Nephron (organoid): ENCODE measurements around the gene STX7.
A peak's percentile ranks its signal among the peaks of the same experiment; 100 is the strongest.

Experiments used
- H3K27ac Mint-ChIP-seq, 3 experiments: 2 replicates each; pipeline ENCODE4 v1.8.0; 2020; ENCODE audit warnings: mixed read lengths in 3 of 3, mild to moderate bottlenecking in 2 of 3, moderate library complexity in 1 of 3
- H3K27me3 Mint-ChIP-seq: 2 replicates; pipeline ENCODE4 v1.8.0; 2021; ENCODE audit warnings: low read depth, mild to moderate bottlenecking, moderate library complexity, mixed read lengths
- H3K36me3 Mint-ChIP-seq: 2 replicates; pipeline ENCODE4 v1.8.0; 2020; ENCODE audit warnings: low read depth, mixed read lengths
- H3K4me1 Mint-ChIP-seq: 2 replicates; pipeline ENCODE4 v1.8.0; 2020; ENCODE audit warnings: mixed read lengths
- H3K4me3 Mint-ChIP-seq, 3 experiments: 2 replicates each; pipeline ENCODE4 v1.8.0; 2020; ENCODE audit warnings: mild to moderate bottlenecking in 3 of 3, mixed read lengths in 3 of 3, moderate library complexity in 2 of 3
- H3K9me3 Mint-ChIP-seq: 2 replicates; pipeline ENCODE4 v1.8.0; 2020; ENCODE audit warnings: mixed read lengths
- TF ChIP-seq, protein P1 (sequence below), 3 experiments: fragments of 200-600 bp; sonication (generic); IDR thresholded peaks; one replicate each; pipeline ENCODE4 v1.5.0; 2021; ENCODE audit warnings: antibody characterized with exemption in 3 of 3; ENCODE audit not compliant: unreplicated experiment in 3 of 3

STX7 gene

DNA sequence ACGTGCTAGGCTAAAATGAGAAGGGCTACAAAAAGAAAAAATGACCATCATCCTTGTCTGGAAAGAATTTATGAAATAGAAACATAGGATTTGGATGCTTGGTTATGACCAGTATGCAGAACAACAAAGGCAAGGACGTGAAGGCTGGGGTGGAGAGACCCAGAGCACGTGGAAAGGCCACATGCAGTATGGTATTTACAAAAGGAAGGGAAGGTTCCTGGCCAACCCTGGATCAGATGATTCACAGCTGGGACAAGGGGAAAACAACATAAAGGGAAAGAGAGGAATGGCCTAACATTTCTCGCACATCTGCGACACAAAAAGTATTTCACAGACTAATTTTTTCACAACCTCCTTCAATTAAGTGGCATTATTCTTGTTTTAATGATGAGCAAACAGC, 8.2 kb downstream of the STX7 start:
- Mint-ChIP-seq H3K36me3 (peaks cover 60% of the 10 kb centered on the region), H3K27ac (no peak overlapping the region), H3K9me3 (no peaks in the 10 kb centered on the region), H3K4me1 (peaks cover 6% of the 10 kb centered on the region), H3K27me3 (no peaks in the 10 kb centered on the region), H3K4me3 (no peak overlapping the region)
- TF ChIP-seq, protein P1, sequence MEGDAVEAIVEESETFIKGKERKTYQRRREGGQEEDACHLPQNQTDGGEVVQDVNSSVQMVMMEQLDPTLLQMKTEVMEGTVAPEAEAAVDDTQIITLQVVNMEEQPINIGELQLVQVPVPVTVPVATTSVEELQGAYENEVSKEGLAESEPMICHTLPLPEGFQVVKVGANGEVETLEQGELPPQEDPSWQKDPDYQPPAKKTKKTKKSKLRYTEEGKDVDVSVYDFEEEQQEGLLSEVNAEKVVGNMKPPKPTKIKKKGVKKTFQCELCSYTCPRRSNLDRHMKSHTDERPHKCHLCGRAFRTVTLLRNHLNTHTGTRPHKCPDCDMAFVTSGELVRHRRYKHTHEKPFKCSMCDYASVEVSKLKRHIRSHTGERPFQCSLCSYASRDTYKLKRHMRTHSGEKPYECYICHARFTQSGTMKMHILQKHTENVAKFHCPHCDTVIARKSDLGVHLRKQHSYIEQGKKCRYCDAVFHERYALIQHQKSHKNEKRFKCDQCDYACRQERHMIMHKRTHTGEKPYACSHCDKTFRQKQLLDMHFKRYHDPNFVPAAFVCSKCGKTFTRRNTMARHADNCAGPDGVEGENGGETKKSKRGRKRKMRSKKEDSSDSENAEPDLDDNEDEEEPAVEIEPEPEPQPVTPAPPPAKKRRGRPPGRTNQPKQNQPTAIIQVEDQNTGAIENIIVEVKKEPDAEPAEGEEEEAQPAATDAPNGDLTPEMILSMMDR (IDR thresholded peaks at IDR 0.05; ENCODE audit: unreplicated experiment in 3 of 3), result no peak

DNA sequence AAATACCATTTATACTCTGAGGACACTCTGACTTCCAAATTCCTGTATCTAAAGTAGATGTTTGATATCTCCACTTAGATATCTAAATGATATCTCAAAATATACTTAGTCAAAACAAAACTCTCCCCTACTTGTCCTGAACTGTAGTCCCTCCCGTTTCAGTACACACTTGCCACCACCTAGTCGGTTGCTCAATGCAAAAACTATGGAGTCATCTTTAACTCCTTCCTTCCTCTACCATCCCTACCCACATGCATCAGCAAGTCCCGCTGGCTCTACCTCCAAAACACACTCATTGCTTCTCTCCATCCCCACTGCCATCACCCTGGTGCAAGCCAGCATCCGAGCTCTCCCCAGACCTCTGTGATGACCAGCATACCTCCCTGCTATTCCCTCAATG, 13.2 kb downstream of the STX7 start:
- Mint-ChIP-seq H3K36me3 (peaks cover 62% of the 10 kb centered on the region), H3K4me1 (peaks cover 12% of the 10 kb centered on the region), H3K27ac (no peak overlapping the region), H3K27me3 (no peaks in the 10 kb centered on the region), H3K9me3 (no peaks in the 10 kb centered on the region), H3K4me3 (no peak overlapping the region)
- TF ChIP-seq, protein P1 (IDR thresholded peaks at IDR 0.05; ENCODE audit: unreplicated experiment in 3 of 3), result no peak

DNA sequence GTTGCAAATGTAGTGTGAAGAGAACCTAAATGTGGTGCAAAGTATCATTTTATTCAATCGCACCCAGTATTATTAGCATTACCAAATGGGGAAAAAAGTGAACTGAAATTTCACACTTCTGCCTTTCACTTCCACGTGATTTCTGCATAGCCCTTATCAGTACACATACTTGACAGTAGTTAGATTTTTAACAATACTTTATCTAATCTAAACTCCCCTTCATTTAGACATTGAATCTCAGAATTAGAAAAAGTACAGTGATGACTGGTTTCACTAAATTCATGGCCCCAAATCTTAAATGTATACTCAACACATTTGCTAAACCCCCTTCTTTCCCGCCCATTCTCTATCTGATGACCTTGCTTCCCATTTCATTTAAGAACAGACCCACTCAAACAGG, 14.3 kb downstream of the STX7 start:
- Mint-ChIP-seq H3K36me3 (peaks cover 73% of the 10 kb centered on the region), H3K27ac (no peak overlapping the region), H3K9me3 (no peaks in the 10 kb centered on the region), H3K4me1 (peaks cover 12% of the 10 kb centered on the region), H3K27me3 (no peaks in the 10 kb centered on the region), H3K4me3 (no peak overlapping the region)
- TF ChIP-seq, protein P1 (IDR thresholded peaks at IDR 0.05; ENCODE audit: unreplicated experiment in 3 of 3), result no peak

DNA sequence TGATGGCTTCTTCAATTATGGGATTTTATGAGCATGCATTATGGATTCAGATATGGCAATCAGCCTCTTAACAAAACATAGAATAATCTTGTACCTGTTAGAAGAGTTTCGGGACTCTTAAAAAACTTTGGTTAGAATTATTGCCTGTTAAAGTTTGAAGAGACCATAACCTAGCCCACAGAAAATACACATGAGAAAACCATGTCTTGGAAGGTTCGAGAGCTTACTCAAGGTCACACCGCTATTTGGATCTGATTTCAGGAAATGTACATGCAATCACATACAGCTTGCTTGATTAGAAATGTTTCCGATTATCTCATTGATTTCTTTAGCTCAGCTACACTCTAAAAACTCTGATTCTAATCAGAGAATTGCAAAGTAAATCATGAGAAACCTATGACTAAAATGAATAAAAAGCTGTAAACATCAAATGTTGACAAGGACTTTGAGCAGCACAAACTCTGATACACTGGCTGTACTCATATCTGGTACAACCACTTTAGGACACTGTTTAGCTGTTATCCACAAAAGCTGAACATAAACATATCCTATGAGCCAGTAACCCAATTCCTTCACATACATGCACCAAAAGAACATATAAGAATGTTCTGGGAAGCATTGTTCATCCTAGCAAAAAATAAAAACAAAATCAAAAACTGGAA, 16.3 kb downstream of the STX7 start:
- TF ChIP-seq, protein P1 (IDR thresholded peaks at IDR 0.05; ENCODE audit: unreplicated experiment in 3 of 3), result no peak
- peaks cover 12% of the 10 kb centered on the region for H3K4me1 Mint-ChIP-seq
- no peaks in the 10 kb centered on the region for H3K27me3 Mint-ChIP-seq
- H3K4me3 Mint-ChIP-seq, result no peak overlapping the region
- peak overlapping the region in 1 of 3 experiments; percentile 32 for H3K27ac Mint-ChIP-seq
- no peaks in the 10 kb centered on the region for H3K9me3 Mint-ChIP-seq
- peaks cover 65% of the 10 kb centered on the region for H3K36me3 Mint-ChIP-seq

DNA sequence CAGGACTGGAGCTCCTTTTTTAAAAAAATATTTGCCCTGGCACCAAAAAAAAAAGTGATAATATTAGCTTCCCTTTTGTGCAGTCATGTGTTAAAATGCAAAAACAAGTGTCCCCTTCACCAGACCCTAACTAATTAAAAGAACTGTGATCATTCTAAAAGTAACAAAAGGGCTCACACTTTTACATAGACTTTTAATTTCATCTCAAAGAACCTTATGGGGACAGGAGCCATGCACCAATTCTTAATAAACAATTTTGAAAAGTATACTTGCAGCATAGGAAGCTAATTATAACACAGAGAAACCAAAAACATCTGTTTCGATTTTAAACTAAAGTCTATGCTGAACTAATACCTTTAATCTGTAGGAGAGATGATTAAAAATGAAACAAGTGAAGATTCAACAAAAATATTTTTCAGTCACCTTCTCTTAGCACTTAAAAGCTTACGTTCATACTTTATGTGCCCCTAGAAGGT, 17.3 kb downstream of the STX7 start:
- H3K4me3 Mint-ChIP-seq, result no peak overlapping the region
- H3K27me3 Mint-ChIP-seq, result no peaks in the 10 kb centered on the region
- H3K4me1 Mint-ChIP-seq, result peaks cover 12% of the 10 kb centered on the region
- H3K27ac Mint-ChIP-seq, result peak overlapping the region in 2 of 3 experiments; percentile 29 to 75
- H3K36me3 Mint-ChIP-seq, result peaks cover 57% of the 10 kb centered on the region
- no peaks in the 10 kb centered on the region for H3K9me3 Mint-ChIP-seq
- TF ChIP-seq, protein P1 (IDR thresholded peaks at IDR 0.05; ENCODE audit: unreplicated experiment in 3 of 3), result no peak

DNA sequence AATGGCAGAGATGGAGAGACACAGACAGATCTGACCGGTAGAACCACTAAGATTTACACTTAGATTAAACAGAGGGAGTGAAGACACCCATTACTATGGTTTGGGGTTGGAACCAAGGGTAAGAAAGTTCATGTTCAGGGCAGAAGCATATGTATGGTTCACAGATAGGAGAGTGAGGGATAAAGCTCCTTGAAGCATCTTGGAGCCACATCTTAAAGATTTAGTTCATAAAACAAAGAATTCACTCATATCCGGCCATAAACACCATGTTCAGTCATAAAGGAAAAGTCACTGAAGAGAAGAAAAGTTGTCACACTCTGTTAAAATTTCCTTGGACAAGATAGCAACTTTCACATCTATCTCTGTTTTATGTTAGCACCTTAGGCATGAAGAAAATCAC, 18.0 kb downstream of the STX7 start:
- Mint-ChIP-seq H3K9me3 (no peaks in the 10 kb centered on the region), H3K27ac (peak overlapping the region in 1 of 3 experiments; percentile 75)
- TF ChIP-seq, protein P1 (IDR thresholded peaks at IDR 0.05; ENCODE audit: unreplicated experiment in 3 of 3), result no peak

More for the DNA sequence above, 18.0 kb downstream of the STX7 start:
- Mint-ChIP-seq H3K36me3 (peaks cover 52% of the 10 kb centered on the region), H3K4me1 (peaks cover 12% of the 10 kb centered on the region), H3K4me3 (no peak overlapping the region), H3K27me3 (no peaks in the 10 kb centered on the region)
